Choroid plexus epithelial cell (primary cell): Measurements from ENCODE around the gene IRF5.

Experiments
- DNase-seq: peaks from one replicate; pipeline ENCODE4 v3.0.0-alpha.2; 2010; ENCODE audit warnings: low read depth
- H3K4me3 ChIP-seq: 2 replicates; pipeline ENCODE4 v1.5.1; 2011; ENCODE audit warnings: low read depth, mild to moderate bottlenecking, control low read depth, low read length, moderate library complexity
- TF ChIP-seq, protein P1 (sequence below): conservative IDR thresholded peaks from 2 replicates; pipeline ENCODE4 v1.5.1; 2011; ENCODE audit warnings: low read depth, mild to moderate bottlenecking, control low read depth, inconsistent platforms, low read length, moderate library complexity

IRF5 gene

DNA sequence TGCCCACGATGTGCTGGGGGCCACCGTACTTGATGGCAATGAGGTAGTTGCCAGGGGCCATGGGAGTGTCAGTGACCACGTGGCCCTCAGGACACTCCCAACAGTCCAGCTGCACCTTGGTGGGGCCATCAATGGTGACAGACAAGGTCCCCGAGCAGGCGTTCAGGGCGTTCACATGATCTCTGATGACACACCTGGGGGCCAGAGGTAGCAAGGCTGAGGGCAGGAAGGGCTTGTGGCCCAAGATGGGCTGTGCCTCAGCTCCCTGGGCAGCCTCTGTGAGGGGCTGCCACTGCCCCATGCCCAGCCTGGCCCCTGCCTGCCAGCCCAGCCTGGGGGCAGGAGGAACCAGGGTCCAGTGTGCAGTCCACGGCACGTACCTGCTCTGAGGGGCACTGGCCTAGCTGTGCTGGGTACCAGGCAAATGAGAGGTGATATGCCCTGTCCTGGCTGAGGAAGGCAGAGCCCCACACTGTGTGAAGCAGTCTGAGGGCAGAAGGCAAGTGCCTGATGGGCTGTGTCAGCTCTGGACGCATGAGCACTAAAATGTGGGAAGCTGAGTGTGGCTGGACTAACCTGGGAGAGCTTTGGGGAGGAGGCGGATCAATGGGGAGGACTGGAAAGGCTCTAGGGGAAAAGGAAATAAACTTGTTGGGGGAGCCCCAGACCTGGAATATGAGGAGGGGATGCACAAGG is 23.7 kb upstream of the IRF5 start:
- no peak overlapping the region for H3K4me3 ChIP-seq
- no peak for DNase-seq
- TF ChIP-seq, protein P1, sequence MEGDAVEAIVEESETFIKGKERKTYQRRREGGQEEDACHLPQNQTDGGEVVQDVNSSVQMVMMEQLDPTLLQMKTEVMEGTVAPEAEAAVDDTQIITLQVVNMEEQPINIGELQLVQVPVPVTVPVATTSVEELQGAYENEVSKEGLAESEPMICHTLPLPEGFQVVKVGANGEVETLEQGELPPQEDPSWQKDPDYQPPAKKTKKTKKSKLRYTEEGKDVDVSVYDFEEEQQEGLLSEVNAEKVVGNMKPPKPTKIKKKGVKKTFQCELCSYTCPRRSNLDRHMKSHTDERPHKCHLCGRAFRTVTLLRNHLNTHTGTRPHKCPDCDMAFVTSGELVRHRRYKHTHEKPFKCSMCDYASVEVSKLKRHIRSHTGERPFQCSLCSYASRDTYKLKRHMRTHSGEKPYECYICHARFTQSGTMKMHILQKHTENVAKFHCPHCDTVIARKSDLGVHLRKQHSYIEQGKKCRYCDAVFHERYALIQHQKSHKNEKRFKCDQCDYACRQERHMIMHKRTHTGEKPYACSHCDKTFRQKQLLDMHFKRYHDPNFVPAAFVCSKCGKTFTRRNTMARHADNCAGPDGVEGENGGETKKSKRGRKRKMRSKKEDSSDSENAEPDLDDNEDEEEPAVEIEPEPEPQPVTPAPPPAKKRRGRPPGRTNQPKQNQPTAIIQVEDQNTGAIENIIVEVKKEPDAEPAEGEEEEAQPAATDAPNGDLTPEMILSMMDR = no peak

DNA sequence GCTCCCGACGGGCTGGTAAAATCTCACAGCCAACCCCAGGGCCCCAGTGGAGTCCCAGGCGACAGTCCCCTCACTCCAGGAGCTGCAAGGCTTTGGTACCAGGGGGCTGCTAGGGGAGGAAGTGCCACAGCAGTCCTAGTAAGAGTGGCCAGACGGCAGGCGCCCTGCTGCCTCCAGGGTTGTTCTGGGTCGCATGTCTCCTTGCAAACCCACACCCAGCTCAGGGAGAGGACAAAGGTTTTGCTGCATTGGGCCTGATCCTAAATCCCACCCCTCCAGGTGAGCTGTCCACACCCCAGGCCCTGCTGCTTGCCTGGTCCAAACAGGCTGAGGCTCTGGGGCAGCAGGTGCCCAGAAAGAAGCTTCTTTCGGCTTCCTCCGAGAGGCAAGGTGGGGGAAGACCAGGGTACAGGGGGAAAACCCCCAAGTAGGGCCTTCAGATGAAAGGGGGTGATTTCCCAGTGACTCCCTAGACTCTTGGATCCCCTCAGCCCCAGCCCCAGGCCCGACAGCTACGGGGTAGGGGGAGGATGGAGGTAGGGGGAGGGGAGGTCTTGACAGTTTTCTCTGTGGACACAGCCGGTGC is 23.1 kb upstream of the IRF5 start:
- no peak overlapping the region for H3K4me3 ChIP-seq
- DNase-seq = no peak
- TF ChIP-seq, protein P1 = no peak

DNA sequence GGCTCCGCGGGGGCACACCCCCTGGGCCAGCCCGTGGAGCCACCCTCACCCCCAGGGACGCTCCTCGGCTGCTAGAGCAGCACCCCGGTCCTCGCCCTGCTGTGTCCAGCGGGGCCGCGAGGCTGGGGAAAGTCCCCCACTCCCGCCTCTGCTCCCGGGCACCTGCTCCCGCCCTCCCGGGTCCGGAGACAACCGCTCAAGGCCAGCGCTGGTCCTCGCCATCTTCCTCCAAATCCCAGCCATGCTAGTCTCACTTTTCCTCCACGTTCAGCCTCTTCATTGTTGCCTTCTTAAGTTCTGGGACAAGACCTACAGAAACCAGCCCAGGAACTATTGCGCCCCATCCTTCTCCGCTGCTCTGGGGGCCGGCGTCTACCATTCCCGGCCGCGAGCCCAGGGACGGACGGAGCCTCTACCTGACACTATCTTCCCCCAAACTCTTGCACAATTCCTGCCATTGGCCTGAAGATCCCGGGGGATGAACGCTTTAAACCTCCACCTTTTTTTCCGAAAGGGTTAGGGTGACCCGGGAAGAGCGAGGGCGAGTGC is 22.4 kb upstream of the IRF5 start:
- DNase-seq = no peak
- no peak overlapping the region for H3K4me3 ChIP-seq
- TF ChIP-seq, protein P1 = no peak

DNA sequence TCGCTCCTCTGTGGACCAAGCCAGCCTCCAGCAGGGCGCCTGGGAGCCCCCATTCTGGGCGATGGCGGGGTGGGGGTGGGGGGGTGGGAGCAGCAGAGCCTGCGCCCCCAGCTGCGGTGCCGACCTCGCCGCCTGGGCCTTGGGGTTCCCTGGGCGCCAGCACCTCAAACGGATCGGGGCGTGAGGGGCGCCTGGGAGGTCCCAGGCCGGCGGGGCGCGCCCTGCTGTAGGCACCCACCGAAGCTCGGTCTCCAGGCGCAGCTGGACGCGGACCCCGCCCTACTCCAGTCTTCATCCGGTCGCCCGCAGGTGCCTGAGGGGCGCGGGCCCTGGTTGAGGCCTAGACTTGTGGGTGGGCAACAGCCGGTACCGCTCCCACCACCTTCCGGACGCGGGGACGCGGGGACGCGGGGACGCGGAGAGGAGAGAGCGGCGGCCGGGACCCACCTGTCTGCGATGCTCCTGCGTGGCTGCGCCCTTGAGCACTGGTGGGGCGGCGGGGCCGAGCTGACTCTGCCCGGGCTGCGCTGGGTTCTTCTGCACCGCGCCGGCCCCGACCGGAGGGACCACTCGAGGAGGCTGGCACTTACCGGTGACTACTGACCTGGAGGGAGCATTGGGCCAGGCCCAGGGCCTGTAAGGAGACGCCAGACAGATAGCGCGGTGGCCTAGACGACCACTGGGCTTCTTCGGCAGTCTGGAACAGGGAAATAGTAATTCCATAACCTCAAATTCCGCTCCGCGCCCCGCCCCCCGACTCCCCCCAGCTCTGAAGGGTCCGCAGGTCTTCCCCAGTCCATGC is 21.7 kb upstream of the IRF5 start:
- TF ChIP-seq, protein P1 = no peak

DNA sequence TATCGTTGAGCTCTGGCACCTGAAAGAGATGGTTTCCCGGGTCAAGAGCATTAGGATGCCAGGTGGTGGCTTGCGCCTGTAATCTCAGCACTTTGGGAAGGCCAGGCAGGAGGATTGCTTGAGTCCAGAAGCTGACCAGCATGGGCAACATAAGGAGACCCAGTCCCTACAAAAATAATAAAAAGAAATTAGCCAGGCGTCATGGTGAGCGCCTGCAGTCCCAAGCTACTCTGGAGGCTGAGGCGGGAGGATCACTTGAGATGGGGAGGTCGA is 21.1 kb upstream of the IRF5 start:
- H3K4me3 ChIP-seq = no peak overlapping the region
- TF ChIP-seq, protein P1 = no peak
- DNase-seq = no peak

More for the DNA sequence above, 21.7 kb upstream of the IRF5 start:
- no peak for DNase-seq
- no peak overlapping the region for H3K4me3 ChIP-seq

DNA sequence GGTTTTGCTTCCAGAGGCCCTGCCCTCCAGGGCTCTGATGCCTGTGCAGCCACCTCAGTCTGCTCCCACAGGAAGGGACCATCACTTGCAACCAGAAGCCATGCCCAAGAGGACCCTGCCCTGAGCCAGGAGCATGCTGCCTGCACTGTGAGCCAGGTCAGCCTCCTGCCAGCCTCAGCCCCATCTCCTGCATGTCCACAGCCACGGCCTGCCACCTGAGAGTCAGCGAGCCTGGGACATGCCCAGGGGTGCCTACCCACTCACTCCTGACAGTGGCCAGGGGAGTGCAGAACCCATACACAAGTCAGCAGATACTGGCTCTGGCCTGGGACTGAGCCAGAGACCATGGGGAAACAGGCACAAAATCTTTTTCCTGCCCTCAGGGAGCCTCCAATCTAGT is 20.6 kb upstream of the IRF5 start:
- TF ChIP-seq, protein P1 = no peak
- DNase-seq = no peak
- H3K4me3 ChIP-seq = no peak overlapping the region
